A673 (cell line): ENCODE measurements around the gene SRSF4. TPM values are rescaled to one million over a fixed set of nuclear protein-coding genes. Genes with fewer than 3 reads are reported as not detected.

ENCODE experiments used
- BruUV-seq: library from RNA; stranded (reverse); fragments of 400-500 nt; replicated peaks from 2 replicates; lab custom pipeline; 2021; lab: Mats Ljungman, UMichigan
- CTCF ChIA-PET: fragments of 300-600 bp; sonication (Branson Sonifier 250); formaldehyde crosslinking; loops from one replicate; lab custom pipeline; 2022; ENCODE audit warnings: antibody characterized with exemption; lab: Charles Lee
- POLR2A ChIA-PET: fragments of 300-600 bp; sonication (Branson Sonifier 250); formaldehyde crosslinking; loops from one replicate; lab custom pipeline; 2022; ENCODE audit warnings: antibody characterized with exemption; ENCODE audit not compliant: low non-redundant PET; lab: Charles Lee
- DNase-seq: peaks from one replicate; pipeline ENCODE4 v3.0.0-alpha.2; 2015; ENCODE audit warnings: low spot score
- H3K27ac ChIP-seq: fragments of 200-600 bp; sonication (generic); 2 replicates; pipeline ENCODE4 v1.5.1; 2016; ENCODE audit warnings: mixed run types, low read depth, mild to moderate bottlenecking, mixed read lengths, antibody characterized with exemption, low read length; ENCODE audit not compliant: poor library complexity, severe bottlenecking
- H3K27me3 ChIP-seq: fragments of 200-600 bp; sonication (generic); replicated peaks from 2 replicates; pipeline ENCODE4 v1.6.1; 2017; ENCODE audit warnings: mixed run types, low read depth, mild to moderate bottlenecking, mixed read lengths, antibody characterized with exemption, low read length; ENCODE audit not compliant: insufficient read depth, poor library complexity
- H3K36me3 ChIP-seq: fragments of 200-600 bp; sonication (generic); 2 replicates; pipeline ENCODE4 v1.6.1; 2016; ENCODE audit warnings: mixed run types, mild to moderate bottlenecking, mixed read lengths, antibody characterized with exemption, low read length; ENCODE audit not compliant: insufficient read depth, poor library complexity, severe bottlenecking
- H3K4me1 ChIP-seq: fragments of 200-600 bp; sonication (generic); 2 replicates; pipeline ENCODE4 v1.6.1; 2017; ENCODE audit warnings: mixed run types, mild to moderate bottlenecking, mixed read lengths, antibody characterized with exemption, low read length; ENCODE audit not compliant: insufficient read depth, poor library complexity, severe bottlenecking
- H3K4me3 ChIP-seq: fragments of 200-600 bp; sonication (generic); 2 replicates; pipeline ENCODE4 v1.5.1; 2016; ENCODE audit warnings: low read depth, mixed run types, mild to moderate bottlenecking, mixed read lengths, low read length; ENCODE audit not compliant: poor library complexity, severe bottlenecking
- H3K9me3 ChIP-seq: fragments of 200-600 bp; sonication (generic); 2 replicates; pipeline ENCODE4 v1.6.1; 2016; ENCODE audit warnings: mixed run types, low read depth, mild to moderate bottlenecking, mixed read lengths, antibody characterized with exemption, low read length; ENCODE audit not compliant: poor library complexity, severe bottlenecking
- EZH2 ChIP-seq: fragments of 200-600 bp; sonication (generic); IDR thresholded peaks from 2 replicates; pipeline ENCODE4 v1.6.1; 2017; ENCODE audit warnings: borderline replicate concordance, low read depth, mild to moderate bottlenecking, mixed read lengths, antibody characterized with exemption, low read length; ENCODE audit not compliant: poor library complexity, severe bottlenecking
- intact Hi-C: fragments of 100-400 bp; cut with micrococcal nuclease; formaldehyde crosslinking; loops from one replicate; pipeline ENCODE4 v1.10.0; 2022; ENCODE audit not compliant: unreplicated experiment
- total RNA-seq: library from RNA; stranded (reverse); gene quantifications from 2 replicates; pipeline ENCODE4 v1.2.3, GENCODE V29; 2021
- TF ChIP-seq, protein P1 (sequence below): fragments of 300-800, 200-600 bp; sonication (generic); conservative IDR thresholded peaks from 2 replicates; pipeline ENCODE4 v1.5.1; 2017; ENCODE audit warnings: low read depth, mild to moderate bottlenecking, antibody characterized with exemption, low read length, moderate library complexity, mixed read lengths

Gene SRSF4
- total RNA-seq, 1 experiment from 2014 or later: 116 TPM

DNA sequence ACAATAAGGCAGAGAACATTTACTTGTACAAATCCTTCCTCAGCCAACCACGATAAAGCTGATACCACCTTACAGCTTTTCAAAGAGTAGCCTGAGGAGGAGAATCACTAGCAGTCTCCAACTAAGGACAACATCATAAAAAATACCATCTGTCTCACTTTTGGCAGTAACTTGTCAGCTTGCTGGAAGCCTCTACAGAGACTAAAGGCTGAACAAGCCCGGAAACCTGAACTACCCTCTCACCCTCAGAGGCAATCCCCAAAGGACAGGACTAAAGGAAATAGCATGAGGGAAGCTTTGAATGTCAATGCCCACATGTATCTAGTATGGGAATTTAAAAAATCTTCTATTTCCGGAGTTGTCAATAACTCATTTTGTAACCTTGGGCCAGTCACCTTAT, 10.6 kb downstream of the SRSF4 start:
- POLR2A ChIA-PET: interaction anchor here (0.6 to 1.0 kb wide), 2 partner anchors 12 to 388 kb away, joined by 3 to 8 read pairs; no protein-coding TSS in a partner anchor
- BruUV-seq: no TSS peak
- peak; percentile 84 for DNase-seq
- peak overlapping the region; percentile 46 for H3K27ac ChIP-seq
- H3K9me3 ChIP-seq: no peaks in the 10 kb centered on the region
- TF ChIP-seq EZH2: no peak
- TF ChIP-seq, protein P1, sequence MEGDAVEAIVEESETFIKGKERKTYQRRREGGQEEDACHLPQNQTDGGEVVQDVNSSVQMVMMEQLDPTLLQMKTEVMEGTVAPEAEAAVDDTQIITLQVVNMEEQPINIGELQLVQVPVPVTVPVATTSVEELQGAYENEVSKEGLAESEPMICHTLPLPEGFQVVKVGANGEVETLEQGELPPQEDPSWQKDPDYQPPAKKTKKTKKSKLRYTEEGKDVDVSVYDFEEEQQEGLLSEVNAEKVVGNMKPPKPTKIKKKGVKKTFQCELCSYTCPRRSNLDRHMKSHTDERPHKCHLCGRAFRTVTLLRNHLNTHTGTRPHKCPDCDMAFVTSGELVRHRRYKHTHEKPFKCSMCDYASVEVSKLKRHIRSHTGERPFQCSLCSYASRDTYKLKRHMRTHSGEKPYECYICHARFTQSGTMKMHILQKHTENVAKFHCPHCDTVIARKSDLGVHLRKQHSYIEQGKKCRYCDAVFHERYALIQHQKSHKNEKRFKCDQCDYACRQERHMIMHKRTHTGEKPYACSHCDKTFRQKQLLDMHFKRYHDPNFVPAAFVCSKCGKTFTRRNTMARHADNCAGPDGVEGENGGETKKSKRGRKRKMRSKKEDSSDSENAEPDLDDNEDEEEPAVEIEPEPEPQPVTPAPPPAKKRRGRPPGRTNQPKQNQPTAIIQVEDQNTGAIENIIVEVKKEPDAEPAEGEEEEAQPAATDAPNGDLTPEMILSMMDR: no peak
- CTCF ChIA-PET: no interaction called here
- no peaks in the 10 kb centered on the region for H3K27me3 ChIP-seq
- intact Hi-C loops: no loop called here
- H3K4me3 ChIP-seq: no peak overlapping the region
- peaks cover 41% of the 10 kb centered on the region for H3K4me1 ChIP-seq
- peaks cover 34% of the 10 kb centered on the region for H3K36me3 ChIP-seq

DNA sequence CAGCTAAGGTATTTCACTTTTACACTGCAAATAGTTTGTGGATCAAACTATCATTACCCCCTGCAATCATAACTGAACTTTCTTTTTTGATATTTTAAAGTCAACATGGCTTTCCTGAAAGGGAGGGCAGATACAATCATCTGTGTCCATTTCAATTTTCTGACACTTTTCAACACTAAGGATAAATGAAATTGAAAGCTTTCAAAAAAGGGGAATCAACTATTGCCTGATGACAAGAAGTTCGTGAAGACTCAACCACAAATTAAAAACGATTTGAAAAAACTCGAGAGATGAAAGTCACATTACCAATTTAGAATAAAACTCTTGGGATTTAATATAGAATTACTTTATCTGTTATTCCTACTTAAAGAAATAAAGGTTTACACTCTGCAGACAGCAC, 11.7 kb downstream of the SRSF4 start:
- H3K9me3 ChIP-seq: no peaks in the 10 kb centered on the region
- CTCF ChIA-PET: no interaction called here
- no peaks in the 10 kb centered on the region for H3K27me3 ChIP-seq
- intact Hi-C loops: no loop called here
- no peak for DNase-seq
- TF ChIP-seq EZH2: no peak
- TF ChIP-seq, protein P1: no peak
- peaks cover 45% of the 10 kb centered on the region for H3K36me3 ChIP-seq
- no TSS peak for BruUV-seq
- peaks cover 41% of the 10 kb centered on the region for H3K4me1 ChIP-seq
- POLR2A ChIA-PET: no interaction called here
- H3K4me3 ChIP-seq: no peak overlapping the region
- H3K27ac ChIP-seq: no peak overlapping the region

DNA sequence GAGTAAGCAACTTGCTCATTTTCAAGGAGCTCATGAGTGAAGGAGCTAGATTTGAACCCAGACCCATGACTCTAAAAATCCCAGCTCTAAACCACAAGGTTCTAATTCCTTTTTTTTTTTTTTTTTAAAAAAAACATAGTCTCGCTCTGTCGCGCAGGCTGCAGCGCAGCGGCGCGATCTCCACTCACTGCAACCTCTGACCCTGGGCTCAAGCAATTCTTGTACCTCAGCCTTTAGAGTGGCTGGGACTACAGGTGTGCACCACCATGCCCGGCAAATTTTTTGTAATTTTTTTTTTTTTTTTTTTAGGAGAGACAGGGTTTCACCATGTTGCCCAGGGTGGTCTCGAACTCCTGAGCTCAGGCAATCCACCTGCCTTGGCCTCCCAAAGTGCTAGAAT, 13.8 kb downstream of the SRSF4 start:
- POLR2A ChIA-PET: no interaction called here
- Histone ChIP-seq H3K4me1 (peaks cover 60% of the 10 kb centered on the region), H3K9me3 (no peaks in the 10 kb centered on the region), H3K27me3 (no peaks in the 10 kb centered on the region), H3K27ac (no peak overlapping the region), H3K36me3 (peaks cover 54% of the 10 kb centered on the region), H3K4me3 (no peak overlapping the region)
- TF ChIP-seq EZH2: no peak
- TF ChIP-seq, protein P1: no peak
- no peak for DNase-seq
- no TSS peak for BruUV-seq
- CTCF ChIA-PET: interaction anchor here (0.6 kb wide), 1 partner anchor 25 kb away, joined by 4 read pairs; no protein-coding TSS in a partner anchor
- intact Hi-C loops: no loop called here
